Astrocyte (in vitro differentiated cells and primary cell): ENCODE results near the gene PALS2.

Source experiments
- CTCF ChIP-seq: IDR thresholded peaks from 2 replicates; pipeline ENCODE4 v1.5.1; 2011; ENCODE audit warnings: low read depth, mild to moderate bottlenecking, inconsistent platforms, low read length, moderate library complexity; ENCODE audit not compliant: insufficient read depth
- EZH2 ChIP-seq: IDR thresholded peaks from 2 replicates; pipeline ENCODE4 v1.6.1; 2012; ENCODE audit warnings: mild to moderate bottlenecking, low read length, inconsistent platforms; ENCODE audit not compliant: insufficient read depth

GRCh38 chr7:24608504-24608903, 35.3 kb downstream of the PALS2 start:
- TF ChIP-seq CTCF (no peak), EZH2 (no peak)
